GM10847 (cell line): ENCODE results near the gene THEMIS2.

Source experiments
- POLR2A ChIP-seq: IDR thresholded peaks from 2 replicates; pipeline ENCODE4 v1.6.1; 2011; ENCODE audit not compliant: insufficient read length; ENCODE audit errors: extremely low read depth

Gene THEMIS2

GRCh38 chr1:27906759-27907158 lies 34.4 kb downstream of the THEMIS2 start:
- TF ChIP-seq POLR2A: no peak

GRCh38 chr1:27912429-27912828 lies 40.1 kb downstream of the THEMIS2 start:
- no peak for TF ChIP-seq POLR2A

- no peak for TF ChIP-seq POLR2A
Measured at GRCh38 chr1:27915082-27915575, 42.8 kb downstream of the THEMIS2 start.

- no peak for TF ChIP-seq POLR2A
Measured at GRCh38 chr1:27922272-27922671, 49.9 kb downstream of the THEMIS2 start.

- no peak for TF ChIP-seq POLR2A
Measured at GRCh38 chr1:27928216-27928954, 56.0 kb downstream of the THEMIS2 start.

GRCh38 chr1:27931184-27931583 lies 58.8 kb downstream of the THEMIS2 start:
- no peak for TF ChIP-seq POLR2A

GRCh38 chr1:27931759-27932158 lies 59.4 kb downstream of the THEMIS2 start:
- no peak for TF ChIP-seq POLR2A

- TF ChIP-seq POLR2A: no peak
Measured at GRCh38 chr1:27934818-27935549, 62.6 kb downstream of the THEMIS2 start, which contains the start of gene SMPDL3B. Gene SMPDL3B, plus strand, starts transcription at chr1:27935000. Its CDS starts 184 bp downstream, at chr1:27935184.

- TF ChIP-seq POLR2A: no peak
Measured at GRCh38 chr1:27935721-27936120, 63.4 kb downstream of the THEMIS2 start.
